ENCODE measurements around the gene C2CD4C. TPM values are rescaled to one million over a fixed set of nuclear protein-coding genes. Genes with fewer than 3 reads are reported as not detected.

C2CD4C gene
- total RNA-seq, 1 experiment from 2014 or later, result 14.6 TPM

DNA sequence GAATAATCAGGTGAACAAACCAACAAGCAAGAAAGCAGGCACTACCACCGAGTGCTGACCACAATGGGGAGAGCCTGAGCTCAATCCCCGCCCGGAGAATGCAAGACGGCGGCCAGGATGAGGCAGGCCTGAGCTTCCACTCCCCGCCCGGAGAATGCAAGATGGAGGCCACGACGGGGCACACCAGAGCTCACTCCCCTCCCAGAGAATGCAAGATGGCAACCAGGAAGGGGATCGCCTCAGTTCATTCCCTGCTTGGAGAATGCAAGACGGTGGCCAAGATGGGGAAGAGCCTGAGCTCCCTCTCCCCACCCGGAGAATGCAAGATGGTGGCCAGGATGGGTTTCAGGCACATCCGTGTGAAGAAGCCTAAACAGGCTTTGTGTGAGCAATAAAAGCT is 39.7 kb downstream of the C2CD4C start:
- H3K9me3 ChIP-seq (ENCODE audit: control insufficient read depth, low read depth, low read length), result no peaks in the 10 kb centered on the region
- H2BK20ac ChIP-seq (ENCODE audit: low read depth, low read length, poor library complexity, severe bottlenecking), result no peak overlapping the region
- no peak overlapping the region for H2AK5ac ChIP-seq (ENCODE audit: insufficient read length, low read length)
- no peak overlapping the region; a peak in 1 of 7 replicates for H3K27ac Mint-ChIP-seq
- no peak overlapping the region for H2BK5ac ChIP-seq (ENCODE audit: insufficient read length, low read length)
- TF ChIP-seq CTCF (conservative IDR thresholded peaks at IDR 0.05), result no peak
- H3T11ph ChIP-seq (ENCODE audit: low read length), result no peak overlapping the region
- H3K27me3 Mint-ChIP-seq (ENCODE audit: low read depth), result peaks cover 27% of the 10 kb centered on the region
- no peak overlapping the region for H3K27ac ChIP-seq (ENCODE audit: insufficient read length, low read depth, low read length)
- H3K56ac ChIP-seq (ENCODE audit: insufficient read length, low read depth, low read length), result no peak overlapping the region
- peaks cover 0 to 4% (median 3%) of the 10 kb centered on the region in 3 experiments; a peak in 4 of 7 replicates for H3K36me3 Mint-ChIP-seq (ENCODE audit: insufficient read depth in 1 of 3, low read depth in 3 of 3)
- no peak overlapping the region for H3K9ac ChIP-seq (ENCODE audit: extremely low read depth, insufficient read length, low read length)
- H3K14ac ChIP-seq (ENCODE audit: insufficient read depth, low read length), result no peak overlapping the region
- H4K5ac ChIP-seq (ENCODE audit: insufficient read length, low read depth, low read length), result no peak overlapping the region
- no peak overlapping the region for H2BK15ac ChIP-seq (ENCODE audit: low read depth, low read length)
- no peaks in the 10 kb centered on the region for H4K20me1 ChIP-seq (ENCODE audit: control insufficient read depth, insufficient read depth, insufficient read length)
- H3K23ac ChIP-seq (ENCODE audit: insufficient read length, low read depth, low read length), result no peak overlapping the region
- no peak overlapping the region for H2AFZ ChIP-seq (ENCODE audit: low read length)
- DNase-seq, result no peak
- H4K91ac ChIP-seq (ENCODE audit: insufficient read length, low read depth, low read length), result no peak overlapping the region
- no peak overlapping the region for H2BK12ac ChIP-seq (ENCODE audit: insufficient read length, low read depth, low read length)
- H3K4me1 ChIP-seq (ENCODE audit: insufficient read depth, low read length), result no peaks in the 10 kb centered on the region
- H3K4me1 Mint-ChIP-seq, result peaks cover 0 to 7% of the 10 kb centered on the region in 2 experiments; a peak in 1 of 4 replicates
- no CpG with 5 or more reads among the region's 13 CpGs for WGBS (ENCODE audit: extremely low coverage, insufficient read length, low lambda C conversion rate)
- no peaks in the 10 kb centered on the region; the same call in 1 of the 2 replicates for H3K27me3 ChIP-seq (ENCODE audit: insufficient read depth, low read length)
- peaks cover 3 to 4% of the 10 kb centered on the region in 2 experiments; a peak in 3 of 5 replicates for H3K9me3 Mint-ChIP-seq
- no peak overlapping the region for H2BK120ac ChIP-seq (ENCODE audit: low read depth, low read length, poor library complexity, severe bottlenecking)
- no peaks in the 10 kb centered on the region for H3K79me1 ChIP-seq (ENCODE audit: insufficient read depth, low read depth, low read length, poor library complexity, severe bottlenecking)
- H3K4me2 ChIP-seq (ENCODE audit: insufficient read depth, insufficient read length, low read length), result no peak overlapping the region
- H3K4ac ChIP-seq (ENCODE audit: low read depth, low read length), result no peak overlapping the region
- no peaks in the 10 kb centered on the region for H3K23me2 ChIP-seq (ENCODE audit: insufficient read length, low read depth, low read length, poor library complexity, severe bottlenecking)
- no peak overlapping the region for H4K8ac ChIP-seq (replicated peaks; ENCODE audit: insufficient read length, low read depth, low read length)
- no peak overlapping the region for H3K4me3 Mint-ChIP-seq
- H3K79me2 ChIP-seq (ENCODE audit: insufficient read depth, low read length), result no peaks in the 10 kb centered on the region
- H3K18ac ChIP-seq (ENCODE audit: insufficient read length, low read depth, low read length), result no peak overlapping the region
